Lower leg skin (tissue), 3 donors: ENCODE results near the gene SAP30L.

ENCODE experiments used
- POLR2A ChIP-seq, 2 donors: fragments of 450-650 bp; IDR thresholded peaks; one replicate each; pipeline ENCODE4 v1.6.1; 2016 to 2017; ENCODE audit warnings: antibody characterized with exemption in 2 of 2, mild to moderate bottlenecking in 1 of 2, moderate library complexity in 1 of 2
- TF ChIP-seq, protein P1 (sequence below), 3 donors: fragments of 450-650 bp; IDR thresholded peaks; one replicate each; pipeline ENCODE4 v1.5.1; 2016; ENCODE audit warnings: antibody characterized with exemption in 3 of 3, mild to moderate bottlenecking in 3 of 3, moderate library complexity in 2 of 3

DNA sequence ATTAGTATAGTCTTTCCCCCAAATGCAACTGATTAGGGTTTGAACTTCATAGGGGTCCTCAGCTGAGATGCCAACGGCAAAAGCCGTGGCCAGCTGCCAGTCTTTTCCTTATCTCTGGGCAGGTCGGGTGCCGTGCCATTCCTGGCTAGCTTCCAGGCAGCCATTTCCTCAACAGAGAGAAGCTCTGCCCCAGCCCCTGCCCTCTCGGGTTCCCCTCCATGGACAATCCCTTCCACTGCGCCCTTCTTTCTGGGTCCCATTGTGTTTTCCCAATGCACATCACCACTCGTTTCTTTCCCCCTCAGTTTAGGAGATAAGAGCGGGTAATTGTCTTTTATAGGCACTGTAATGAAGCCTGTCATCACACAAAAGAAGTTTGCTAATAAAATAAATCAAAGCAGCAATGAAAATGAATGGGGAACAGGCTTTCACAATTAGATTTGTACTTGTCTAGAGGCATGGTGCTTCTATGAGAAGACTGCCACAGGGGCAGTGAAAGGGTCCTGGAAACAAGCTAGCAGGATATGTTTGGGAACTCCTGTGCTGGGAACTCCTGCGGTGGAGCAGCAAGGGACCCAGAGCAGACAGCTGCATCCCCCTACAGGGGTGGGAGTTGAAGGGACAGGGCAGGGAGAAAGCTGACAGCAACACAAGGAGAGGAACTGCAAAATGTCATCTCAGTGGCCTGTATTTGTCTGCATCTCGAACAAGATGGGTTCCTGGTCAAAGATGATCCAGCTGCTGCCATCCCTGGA lies 48.0 kb upstream of the SAP30L start:
- TF ChIP-seq, protein P1, sequence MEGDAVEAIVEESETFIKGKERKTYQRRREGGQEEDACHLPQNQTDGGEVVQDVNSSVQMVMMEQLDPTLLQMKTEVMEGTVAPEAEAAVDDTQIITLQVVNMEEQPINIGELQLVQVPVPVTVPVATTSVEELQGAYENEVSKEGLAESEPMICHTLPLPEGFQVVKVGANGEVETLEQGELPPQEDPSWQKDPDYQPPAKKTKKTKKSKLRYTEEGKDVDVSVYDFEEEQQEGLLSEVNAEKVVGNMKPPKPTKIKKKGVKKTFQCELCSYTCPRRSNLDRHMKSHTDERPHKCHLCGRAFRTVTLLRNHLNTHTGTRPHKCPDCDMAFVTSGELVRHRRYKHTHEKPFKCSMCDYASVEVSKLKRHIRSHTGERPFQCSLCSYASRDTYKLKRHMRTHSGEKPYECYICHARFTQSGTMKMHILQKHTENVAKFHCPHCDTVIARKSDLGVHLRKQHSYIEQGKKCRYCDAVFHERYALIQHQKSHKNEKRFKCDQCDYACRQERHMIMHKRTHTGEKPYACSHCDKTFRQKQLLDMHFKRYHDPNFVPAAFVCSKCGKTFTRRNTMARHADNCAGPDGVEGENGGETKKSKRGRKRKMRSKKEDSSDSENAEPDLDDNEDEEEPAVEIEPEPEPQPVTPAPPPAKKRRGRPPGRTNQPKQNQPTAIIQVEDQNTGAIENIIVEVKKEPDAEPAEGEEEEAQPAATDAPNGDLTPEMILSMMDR (IDR thresholded peaks at IDR 0.05) = no peak
- TF ChIP-seq POLR2A (IDR thresholded peaks at IDR 0.05) = no peak
